Measurements from ENCODE around the gene PRPF31. TPM values are rescaled to one million over a fixed set of nuclear protein-coding genes. Genes with fewer than 3 reads are reported as not detected.
A peak's percentile ranks its signal among the peaks of the same experiment; 100 is the strongest.

Gene PRPF31
- total and polyA plus RNA-seq, 2 of the 13 experiments (the other 11 are each of a cell fraction or from before 2014, with no cell fraction given), result 23.8 to 63.8 TPM

GRCh38 chr19:54136864-54137698 lies 21.5 kb downstream of the PRPF31 start (continued):
- peak; percentile 77 for TF ChIP-seq CREM (IDR thresholded peaks at IDR 0.05)
- no peak for TF ChIP-seq CREM (CRISPR knock-in tag; IDR thresholded peaks at IDR 0.05)
- TF ChIP-seq HNRNPLL (IDR thresholded peaks at IDR 0.05; ENCODE audit: low read depth, low read length, poor library complexity, severe bottlenecking), result peak; percentile 45
- TF ChIP-seq IRF2 (CRISPR knock-in tag; IDR thresholded peaks at IDR 0.05), result no peak; the same call in 1 of the 2 replicates
- peak; percentile 82; the same call in 1 of the 2 replicates for TF ChIP-seq PBX3 (CRISPR knock-in tag; IDR thresholded peaks at IDR 0.05; ENCODE audit: borderline replicate concordance)
- no peak for TF ChIP-seq PAF1 (CRISPR knock-in tag; IDR thresholded peaks at IDR 0.05)
- TF ChIP-seq NKX3-1 (CRISPR knock-in tag; IDR thresholded peaks at IDR 0.05), result no peak
- TF ChIP-seq POLR2G (IDR thresholded peaks at IDR 0.05; ENCODE audit: low read depth, low read length), result peak; percentile 80
- TF ChIP-seq HOXA3 (CRISPR knock-in tag; IDR thresholded peaks at IDR 0.05), result peak; percentile 16; the same call in 1 of the 2 replicates
- TF ChIP-seq ZSCAN9 (CRISPR knock-in tag; IDR thresholded peaks at IDR 0.05; ENCODE audit: borderline replicate concordance), result 0 out of 2 replicates have a peak, but pooled peaks have one; percentile 12
- TF ChIP-seq ZNF20 (CRISPR knock-in tag; IDR thresholded peaks at IDR 0.05), result no peak
- 0 out of 2 replicates have a peak, but pooled peaks have one; percentile 11 for TF ChIP-seq DMTF1 (CRISPR knock-in tag; IDR thresholded peaks at IDR 0.05)
- no peak for TF ChIP-seq MATR3 (CRISPR knock-in tag; IDR thresholded peaks at IDR 0.05)
- no peak for TF ChIP-seq THRA (CRISPR knock-in tag; IDR thresholded peaks at IDR 0.05; ENCODE audit: borderline replicate concordance)
- TF ChIP-seq ARNTL (CRISPR knock-in tag; IDR thresholded peaks at IDR 0.05), result no peak; the same call in 1 of the 2 replicates
- TF ChIP-seq ZBTB7A (CRISPR knock-in tag; IDR thresholded peaks at IDR 0.05), result no peak
- TF ChIP-seq ATF4 (CRISPR knock-in tag; IDR thresholded peaks at IDR 0.05), result no peak
- TF ChIP-seq REPIN1 (CRISPR knock-in tag; IDR thresholded peaks at IDR 0.05; ENCODE audit: borderline replicate concordance, low read depth), result peak; percentile 69; the same call in 1 of the 2 replicates
- no peak for TF ChIP-seq HMG20B (CRISPR knock-in tag; conservative IDR thresholded peaks at IDR 0.05)
- no peak for TF ChIP-seq TMF1 (CRISPR knock-in tag; IDR thresholded peaks at IDR 0.05; ENCODE audit: low read depth)
- TF ChIP-seq THAP11 (CRISPR knock-in tag; IDR thresholded peaks at IDR 0.05), result peak; percentile 77
- peak; percentile 65; the same call in 1 of the 2 replicates for TF ChIP-seq GATA4 (IDR thresholded peaks at IDR 0.05; ENCODE audit: borderline replicate concordance, low read depth)
- TF ChIP-seq TFDP1 (CRISPR knock-in tag; IDR thresholded peaks at IDR 0.05; ENCODE audit: borderline replicate concordance), result peak; percentile 41; the same call in 1 of the 2 replicates
